GM12892 (cell line): ENCODE data around the gene LSR.
A peak's percentile ranks its signal among the peaks of the same experiment; 100 is the strongest.

ENCODE experiments used
- DNase-seq: peaks from one replicate; pipeline ENCODE4 v3.0.0; 2011; ENCODE audit not compliant: insufficient read length
- FAIRE-seq: peaks from 2 replicates; lab custom pipeline; 2011; peaks lifted over from hg19 to GRCh38; lab: Jason Lieb, UNC
- POLR2A ChIP-seq: IDR thresholded peaks from 2 replicates; pipeline ENCODE4 v1.6.1; 2011; ENCODE audit warnings: low read depth, low read length, control low read depth
- POLR2AphosphoS5 ChIP-seq: IDR thresholded peaks from 2 replicates; pipeline ENCODE4 v1.6.1; 2011; ENCODE audit warnings: low read depth, low read length, control low read depth
- TAF1 ChIP-seq: IDR thresholded peaks from 2 replicates; pipeline ENCODE4 v1.6.1; 2011; ENCODE audit warnings: low read depth, mild to moderate bottlenecking, control low read depth, low read length, borderline replicate concordance

The LSR gene

DNA sequence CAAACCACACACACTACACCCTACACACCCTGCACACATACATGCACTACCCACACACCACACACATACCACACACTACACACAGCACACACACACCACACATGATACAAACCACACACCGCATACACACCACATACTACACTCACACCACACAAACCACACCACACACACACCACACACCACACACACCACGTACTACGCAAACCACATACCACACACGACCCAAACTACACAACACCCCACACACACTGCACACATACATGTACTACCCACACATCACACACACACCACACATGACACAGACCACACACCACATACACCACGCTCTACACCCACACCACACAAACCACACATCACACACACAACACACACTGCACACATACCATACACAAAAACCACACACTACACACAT is 49.8 kb downstream of the LSR start:
- FAIRE-seq (peak; percentile 57), DNase-seq (no peak)
- TF ChIP-seq POLR2AphosphoS5 (no peak), TAF1 (no peak), POLR2A (no peak)

DNA sequence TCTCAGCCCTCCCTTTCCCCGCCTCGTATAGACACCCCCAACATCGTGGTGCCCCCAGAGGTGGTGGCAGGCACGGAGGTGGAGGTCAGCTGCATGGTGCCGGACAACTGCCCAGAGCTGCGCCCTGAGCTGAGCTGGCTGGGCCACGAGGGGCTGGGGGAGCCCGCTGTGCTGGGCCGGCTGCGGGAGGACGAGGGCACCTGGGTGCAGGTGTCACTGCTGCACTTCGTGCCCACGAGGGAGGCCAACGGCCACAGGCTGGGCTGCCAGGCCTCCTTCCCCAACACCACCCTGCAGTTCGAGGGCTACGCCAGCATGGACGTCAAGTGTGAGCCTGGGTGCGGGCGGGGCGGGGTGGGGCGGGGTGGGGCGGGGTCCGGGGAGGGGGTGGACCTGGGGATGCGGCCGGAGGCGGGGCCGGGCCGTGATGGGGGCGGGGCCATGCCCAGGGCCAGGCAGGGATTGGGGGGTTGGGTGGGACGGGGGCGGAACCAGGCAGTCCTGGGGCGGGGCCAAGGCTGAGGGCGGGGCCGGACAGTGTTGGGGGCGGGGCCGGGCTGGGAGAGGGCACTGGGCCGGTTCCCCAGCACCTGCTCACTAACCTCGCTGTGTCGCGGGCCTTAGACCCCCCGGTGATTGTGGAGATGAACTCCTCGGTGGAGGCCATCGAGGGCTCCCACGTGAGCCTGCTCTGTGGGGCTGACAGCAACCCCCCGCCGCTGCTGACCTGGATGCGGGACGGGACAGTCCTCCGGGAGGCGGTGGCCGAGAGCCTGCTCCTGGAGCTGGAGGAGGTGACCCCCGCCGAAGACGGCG is 50.9 kb downstream of the LSR start:
- TF ChIP-seq TAF1 (no peak), POLR2A (no peak)
- no peak for DNase-seq
- FAIRE-seq, result no peak

DNA sequence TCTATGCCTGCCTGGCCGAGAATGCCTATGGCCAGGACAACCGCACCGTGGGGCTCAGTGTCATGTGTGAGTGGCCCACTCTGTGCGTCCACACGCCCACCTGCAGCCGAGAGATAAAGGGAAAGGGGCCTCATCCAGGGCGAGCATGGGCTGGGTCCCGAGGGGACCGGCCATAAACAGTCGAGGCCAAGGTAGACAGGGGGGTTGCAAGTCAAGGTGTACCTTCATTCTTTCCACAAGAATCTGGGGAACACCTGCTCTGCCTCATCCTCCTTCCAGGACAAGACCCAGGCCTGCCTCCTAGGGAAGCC is 51.5 kb downstream of the LSR start:
- no peak for DNase-seq
- no peak for FAIRE-seq
- TF ChIP-seq POLR2A, result no peak
- no peak for TF ChIP-seq TAF1
- TF ChIP-seq POLR2AphosphoS5, result no peak

DNA sequence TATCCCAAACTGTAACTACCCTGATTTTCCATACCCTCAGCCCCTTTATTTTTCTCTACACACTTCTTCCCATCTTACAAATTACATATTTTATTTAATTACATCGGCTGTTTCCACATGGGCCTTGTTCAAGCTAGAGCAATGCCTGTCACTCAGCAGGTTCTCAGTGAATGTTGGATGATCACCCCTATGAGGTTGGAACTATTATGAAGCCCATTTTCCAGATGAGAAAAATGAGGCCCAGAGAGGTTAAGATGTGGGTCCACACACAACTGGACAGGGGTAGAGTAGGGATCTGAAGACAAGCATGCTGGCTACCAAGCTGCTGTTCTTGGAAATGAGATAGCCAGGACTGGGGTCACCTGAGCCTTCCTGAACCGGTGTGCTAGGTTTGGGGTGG is 53.2 kb downstream of the LSR start:
- TF ChIP-seq POLR2AphosphoS5 (no peak), POLR2A (no peak), TAF1 (no peak)
- FAIRE-seq (no peak), DNase-seq (no peak)

DNA sequence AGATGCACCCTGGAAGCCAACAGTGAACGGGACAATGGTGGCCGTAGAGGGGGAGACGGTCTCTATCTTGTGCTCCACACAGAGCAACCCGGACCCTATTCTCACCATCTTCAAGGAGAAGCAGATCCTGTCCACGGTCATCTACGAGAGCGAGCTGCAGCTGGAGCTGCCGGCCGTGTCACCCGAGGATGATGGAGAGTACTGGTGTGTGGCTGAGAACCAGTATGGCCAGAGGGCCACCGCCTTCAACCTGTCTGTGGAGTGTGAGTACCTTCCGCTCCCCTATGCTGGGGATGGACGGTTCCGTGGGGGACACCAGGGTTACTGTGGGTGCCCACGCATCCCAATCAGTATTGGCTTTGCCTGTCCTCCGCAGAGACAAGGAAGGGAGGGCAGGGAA is 53.6 kb downstream of the LSR start:
- DNase-seq (no peak), FAIRE-seq (no peak)
- TF ChIP-seq TAF1, result no peak
- no peak for TF ChIP-seq POLR2AphosphoS5
- TF ChIP-seq POLR2A, result no peak

DNA sequence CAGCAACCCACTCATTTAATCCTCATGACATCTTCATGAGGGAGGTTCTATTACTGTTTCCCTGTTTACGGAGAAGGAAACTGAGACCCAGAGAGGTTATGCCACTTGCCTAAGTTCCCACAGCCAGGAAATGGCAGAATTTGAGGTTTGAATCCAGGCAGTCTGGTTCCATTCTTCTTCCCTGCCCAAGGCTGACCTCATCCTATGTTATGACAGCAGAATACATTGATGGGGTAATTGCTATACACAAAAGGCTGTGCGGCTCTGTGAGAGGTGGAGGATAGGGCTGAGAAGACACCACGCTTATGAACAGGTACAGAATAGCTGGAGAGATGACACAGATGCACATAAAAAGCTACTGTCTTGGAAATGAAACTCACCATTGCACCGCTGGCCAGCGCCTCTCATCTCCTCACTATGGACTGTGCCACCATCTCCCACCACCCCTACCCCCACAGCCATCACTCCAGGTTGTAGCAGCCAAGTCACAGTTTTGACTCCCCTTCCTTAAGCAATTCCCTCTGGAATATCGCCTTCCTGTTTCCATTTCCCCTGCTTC is 54.6 kb downstream of the LSR start:
- no peak for TF ChIP-seq POLR2A
- TF ChIP-seq POLR2AphosphoS5, result no peak
- no peak for TF ChIP-seq TAF1
- FAIRE-seq, result no peak
- no peak for DNase-seq

DNA sequence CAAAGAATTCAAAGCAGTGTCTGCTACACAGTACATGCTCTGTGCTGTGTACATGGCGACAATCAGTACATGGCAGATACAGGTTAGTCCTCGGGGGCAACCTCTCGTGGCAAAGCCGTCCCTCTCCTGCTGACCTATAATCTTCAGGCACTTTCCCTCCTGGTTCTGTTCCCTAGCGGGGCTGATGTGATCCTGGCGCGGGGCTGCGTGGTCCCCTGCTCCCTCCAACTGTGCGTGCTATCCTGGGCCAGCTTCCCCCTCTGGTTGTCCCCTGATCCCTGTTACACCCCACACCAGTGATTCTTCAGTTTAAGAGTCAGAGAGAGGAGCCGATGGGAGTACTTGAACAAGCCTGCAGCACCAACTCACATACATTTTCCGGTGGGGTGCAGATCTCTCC is 55.2 kb downstream of the LSR start:
- no peak for DNase-seq
- FAIRE-seq, result no peak
- TF ChIP-seq POLR2AphosphoS5 (no peak), TAF1 (no peak), POLR2A (no peak)

DNA sequence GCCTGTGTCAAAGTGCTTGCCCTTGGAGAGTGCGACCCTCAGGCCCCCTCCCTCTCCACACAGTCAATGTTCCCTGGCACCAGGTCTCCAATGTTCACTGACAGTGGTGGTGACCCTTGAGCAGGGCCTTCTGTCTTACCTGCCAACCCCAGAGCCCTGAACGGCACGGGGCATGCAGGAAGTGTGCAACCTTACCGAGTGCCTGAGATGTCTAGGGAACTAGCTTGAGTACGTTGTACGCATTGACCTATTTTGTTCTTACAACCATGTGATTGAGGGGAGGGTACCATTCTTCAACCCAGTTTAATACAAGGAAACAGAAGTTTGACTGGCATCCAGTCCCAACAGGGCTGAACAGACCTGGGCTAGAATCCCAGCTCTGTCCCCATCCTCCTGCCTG is 56.4 kb downstream of the LSR start:
- no peak for TF ChIP-seq POLR2AphosphoS5
- no peak for TF ChIP-seq TAF1
- TF ChIP-seq POLR2A, result no peak
- DNase-seq (no peak), FAIRE-seq (peak; percentile 67)

DNA sequence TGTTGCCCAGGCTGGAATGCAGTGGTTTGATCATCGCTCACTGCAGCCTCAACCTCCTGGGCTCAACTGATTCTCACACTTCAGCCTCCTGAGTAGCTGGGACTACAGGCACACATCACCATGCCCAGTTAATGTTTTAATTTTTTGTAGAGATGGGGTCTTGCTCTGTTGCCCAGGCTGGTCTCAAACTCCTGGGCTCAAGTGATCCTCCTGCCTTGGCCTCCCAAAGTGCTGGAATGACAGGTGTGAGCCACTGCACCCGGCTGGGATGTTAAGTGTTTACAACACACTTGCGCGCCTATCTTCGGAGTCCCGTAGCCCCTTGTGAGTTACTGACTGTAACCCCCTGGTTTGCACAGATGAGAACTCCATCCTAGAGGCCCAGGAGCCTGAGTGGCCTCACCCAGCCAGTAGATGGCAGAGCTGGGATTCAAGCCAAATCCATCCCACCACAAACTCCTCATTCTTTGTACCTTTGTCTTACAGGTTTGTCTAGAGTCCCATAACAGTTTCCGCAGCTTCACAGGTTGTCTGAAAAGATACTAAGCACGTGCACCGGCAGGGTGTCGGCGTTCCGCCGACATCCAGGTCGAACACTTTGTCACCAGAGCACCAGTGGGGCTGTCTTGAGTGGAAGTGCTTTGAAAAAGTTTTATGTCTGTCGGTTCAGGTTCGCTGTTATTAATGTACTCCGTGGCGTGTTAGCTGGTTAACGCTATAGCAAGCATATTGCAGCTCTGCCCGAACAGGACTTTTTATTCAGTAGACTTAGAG is 57.9 kb downstream of the LSR start:
- FAIRE-seq (peak; percentile 76), DNase-seq (no peak)
- TF ChIP-seq TAF1 (no peak), POLR2A (no peak), POLR2AphosphoS5 (no peak)

DNA sequence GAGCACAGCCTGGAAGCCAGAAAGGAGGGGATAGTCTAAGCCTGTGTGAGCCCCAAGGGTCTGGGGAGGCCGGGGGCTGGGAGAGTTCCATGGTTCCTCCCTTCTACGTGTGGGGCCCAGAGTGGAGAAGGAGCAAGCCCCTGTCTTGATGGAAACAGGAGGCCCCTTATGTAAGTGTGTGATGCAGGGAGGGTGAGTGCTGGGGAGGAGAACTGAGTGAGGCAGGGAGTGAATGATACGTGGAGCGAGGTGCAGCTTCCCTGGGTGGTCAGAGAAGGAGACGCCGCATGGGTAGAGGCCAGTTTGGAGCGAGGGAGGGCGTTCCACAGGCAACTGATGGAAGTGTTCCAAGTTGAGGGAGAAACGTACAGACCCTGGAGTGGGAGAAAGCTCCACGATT is 59.1 kb downstream of the LSR start:
- DNase-seq, result no peak
- no peak for FAIRE-seq
- TF ChIP-seq POLR2A, result no peak
- no peak for TF ChIP-seq TAF1
- TF ChIP-seq POLR2AphosphoS5, result no peak

DNA sequence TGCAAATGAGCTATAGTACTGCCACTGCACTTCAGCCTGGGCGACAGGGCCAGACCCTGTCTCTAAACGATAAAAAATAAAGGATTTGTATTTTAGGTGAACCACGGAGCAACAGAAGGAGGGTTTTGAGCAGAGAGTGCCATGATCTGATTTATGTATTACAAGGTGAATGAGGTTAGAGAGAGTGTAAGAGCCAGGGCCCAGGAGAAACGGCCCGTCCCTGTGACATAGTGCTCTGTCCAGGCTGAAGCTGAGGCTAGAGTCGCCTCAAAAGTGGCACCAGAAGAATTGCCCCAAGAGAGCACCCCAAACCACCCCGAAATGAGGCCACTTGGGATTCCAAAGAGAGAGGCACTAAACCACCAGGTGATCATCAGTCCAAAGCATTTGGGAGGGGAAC is 60.1 kb downstream of the LSR start:
- DNase-seq, result no peak
- TF ChIP-seq POLR2A (no peak), TAF1 (no peak), POLR2AphosphoS5 (no peak)
- no peak for FAIRE-seq
